ENCODE data around the gene UPP2.

Gene UPP2

GRCh38 chr2:158144914-158145625 lies 43.4 kb downstream of the UPP2 start:
- DNase-seq (ENCODE audit: low read depth): no peak
- TF ChIP-seq CTCF (conservative IDR thresholded peaks at IDR 0.05; ENCODE audit: low read length): no peak
- H3K4me3 ChIP-seq (ENCODE audit: low read length): no peak overlapping the region

- H3K4me3 ChIP-seq (ENCODE audit: low read length): no peak overlapping the region
- no peak for DNase-seq (ENCODE audit: low read depth)
- TF ChIP-seq CTCF (conservative IDR thresholded peaks at IDR 0.05; ENCODE audit: low read length): no peak
Observed at GRCh38 chr2:158153270-158154015, 51.8 kb downstream of the UPP2 start.

- DNase-seq (ENCODE audit: low read depth): no peak
- no peak overlapping the region for H3K4me3 ChIP-seq (ENCODE audit: low read length)
- no peak for TF ChIP-seq CTCF (conservative IDR thresholded peaks at IDR 0.05; ENCODE audit: low read length)
Observed at GRCh38 chr2:158154596-158154995, 52.9 kb downstream of the UPP2 start.

- no peak overlapping the region for H3K4me3 ChIP-seq (ENCODE audit: low read length)
- no peak for DNase-seq (ENCODE audit: low read depth)
- TF ChIP-seq CTCF (conservative IDR thresholded peaks at IDR 0.05; ENCODE audit: low read length): no peak
Observed at GRCh38 chr2:158172719-158173118, 71.0 kb downstream of the UPP2 start.

- no peak overlapping the region for H3K4me3 ChIP-seq (ENCODE audit: low read length)
- no peak for DNase-seq (ENCODE audit: low read depth)
- TF ChIP-seq CTCF (conservative IDR thresholded peaks at IDR 0.05; ENCODE audit: low read length): no peak
Observed at GRCh38 chr2:158174495-158174894, 72.8 kb downstream of the UPP2 start.

GRCh38 chr2:158174956-158175355 lies 73.3 kb downstream of the UPP2 start:
- no peak overlapping the region for H3K4me3 ChIP-seq (ENCODE audit: low read length)
- no peak for DNase-seq (ENCODE audit: low read depth)
- TF ChIP-seq CTCF (conservative IDR thresholded peaks at IDR 0.05; ENCODE audit: low read length): no peak

GRCh38 chr2:158178646-158179045 lies 77.0 kb downstream of the UPP2 start:
- no peak for TF ChIP-seq CTCF (conservative IDR thresholded peaks at IDR 0.05; ENCODE audit: low read length)
- DNase-seq (ENCODE audit: low read depth): peak; percentile 27
- no peak overlapping the region for H3K4me3 ChIP-seq (ENCODE audit: low read length)

Measured in AG10803 (cell line).